Adipose tissue (tissue), 3 donors: ENCODE data around the gene MARCHF2. TPM values are rescaled to one million over a fixed set of nuclear protein-coding genes. Genes with fewer than 3 reads are reported as not detected.
"Not testable (repeated sequence)": the region's sequence is repeated elsewhere in the genome, so short reads cannot be mapped to it uniquely, and the experiment has no call there.

Experiments used
- H3K27ac ChIP-seq: one replicate; pipeline ENCODE4 v1.5.1; 2013; ENCODE audit warnings: low read depth, low read length
- WGBS, 3 donors: extraction: QIAGEN DNeasy Blood & Tissue Kit; methylation state at CpG; one replicate each; pipeline ENCODE4 v1.1.7; 2013; 5-methylcytosine and 5-hydroxymethylcytosine counted together
- polyA plus RNA-seq, 3 donors: library from polyadenylated mRNA; stranded (reverse); fragments of 200-250 nt; gene quantifications; one replicate each; pipeline ENCODE4 v1.2.3, GENCODE V29; 2013
- donor health status: healthy with polysubstance abuse.
- donor health status: Bipolar disorder and iron deficiency.
- donor health status: healthy.

Gene MARCHF2, protein sequence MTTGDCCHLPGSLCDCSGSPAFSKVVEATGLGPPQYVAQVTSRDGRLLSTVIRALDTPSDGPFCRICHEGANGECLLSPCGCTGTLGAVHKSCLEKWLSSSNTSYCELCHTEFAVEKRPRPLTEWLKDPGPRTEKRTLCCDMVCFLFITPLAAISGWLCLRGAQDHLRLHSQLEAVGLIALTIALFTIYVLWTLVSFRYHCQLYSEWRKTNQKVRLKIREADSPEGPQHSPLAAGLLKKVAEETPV
- polyA plus RNA-seq = 10 to 100 TPM; 13.4 to 97.9 (median 58.4) TPM

DNA sequence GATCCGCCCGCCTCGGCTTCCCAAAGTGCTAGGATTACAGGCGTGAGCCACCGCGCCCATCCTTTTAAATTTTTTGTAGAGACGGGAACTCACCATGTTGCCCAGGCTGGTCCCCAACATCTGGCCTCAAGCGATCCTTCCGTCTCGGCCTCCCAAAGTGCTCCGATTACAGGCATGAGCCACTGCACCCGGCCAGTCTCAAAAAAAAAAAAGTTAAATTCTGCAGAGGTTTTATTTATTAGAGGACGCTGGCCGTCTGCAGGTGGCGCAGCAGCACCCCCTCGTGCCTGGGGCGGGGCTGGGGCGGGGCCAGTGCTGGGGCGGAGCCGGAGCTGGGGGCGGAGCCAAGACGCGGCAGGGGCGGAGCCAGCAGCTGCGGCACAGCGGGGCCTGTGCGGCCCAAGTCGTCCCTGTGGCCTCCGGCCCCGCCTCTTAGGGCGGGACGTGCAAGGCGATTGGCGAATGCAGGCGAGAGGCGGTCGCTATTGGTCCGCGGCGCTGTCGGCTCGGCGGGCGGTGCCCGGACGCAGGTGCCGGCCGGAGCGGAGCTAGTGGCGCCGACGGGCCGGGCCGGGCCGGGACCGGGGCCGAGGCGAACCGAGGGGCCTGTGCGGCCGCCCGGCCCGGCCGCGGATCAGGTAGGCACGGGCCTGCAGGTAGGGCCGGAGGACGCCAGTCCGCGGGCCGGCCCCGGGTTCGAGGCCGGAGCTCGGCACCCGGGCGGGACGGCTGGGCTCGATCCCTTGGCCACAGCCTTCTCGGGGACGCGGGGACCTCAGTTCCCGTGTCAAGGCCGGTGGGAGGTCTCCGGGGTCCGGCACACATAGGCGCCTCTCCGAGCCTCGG is at the start of gene MARCHF2:
Gene MARCHF2, plus strand, starts transcription at position 523 of the 846 bp plus-strand sequence. CDS start 8,536 bp downstream, outside the sequence.
- peak within 1 kb of the TSS; percentile 46 for H3K27ac ChIP-seq
- WGBS, 3 donors = 3 to 6% (median 4%) methylated on average over 70 to 88 of the region's 89 CpGs

DNA sequence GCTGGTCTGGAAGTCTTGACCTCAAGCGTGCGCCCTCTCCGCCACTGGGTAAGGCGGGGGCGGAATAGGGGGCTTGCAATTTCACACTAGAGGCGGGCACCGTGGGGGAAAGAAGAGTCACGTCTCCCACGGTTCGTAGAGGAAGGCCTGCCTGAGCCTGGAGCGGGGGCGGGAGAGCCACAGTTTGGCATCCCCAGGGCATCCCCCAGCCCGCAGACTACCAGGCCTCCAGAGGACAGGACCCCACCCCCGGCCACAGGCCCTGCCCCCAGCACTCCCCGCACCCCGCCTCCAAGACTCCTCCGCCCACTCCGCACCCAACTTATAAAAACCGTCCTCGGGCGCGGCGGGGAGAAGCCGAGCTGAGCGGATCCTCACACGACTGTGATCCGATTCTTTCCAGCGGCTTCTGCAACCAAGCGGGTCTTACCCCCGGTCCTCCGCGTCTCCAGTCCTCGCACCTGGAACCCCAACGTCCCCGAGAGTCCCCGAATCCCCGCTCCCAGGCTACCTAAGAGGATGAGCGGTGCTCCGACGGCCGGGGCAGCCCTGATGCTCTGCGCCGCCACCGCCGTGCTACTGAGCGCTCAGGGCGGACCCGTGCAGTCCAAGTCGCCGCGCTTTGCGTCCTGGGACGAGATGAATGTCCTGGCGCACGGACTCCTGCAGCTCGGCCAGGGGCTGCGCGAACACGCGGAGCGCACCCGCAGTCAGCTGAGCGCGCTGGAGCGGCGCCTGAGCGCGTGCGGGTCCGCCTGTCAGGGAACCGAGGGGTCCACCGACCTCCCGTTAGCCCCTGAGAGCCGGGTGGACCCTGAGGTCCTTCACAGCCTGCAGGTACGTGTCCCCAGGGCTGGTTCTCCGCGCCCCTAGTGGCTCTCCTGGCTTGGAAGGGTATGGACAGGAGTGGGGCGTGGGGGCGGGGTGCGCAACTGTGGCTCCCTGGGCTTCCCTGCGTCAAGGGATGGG is 49.0 kb upstream of the MARCHF2 start, which contains the start of gene ANGPTL4:
Gene ANGPTL4, plus strand, starts transcription at position 353 of the 969 bp plus-strand sequence. Its CDS starts 167 bp downstream, at position 520.
- H3K27ac ChIP-seq = peak within 1 kb of the TSS; percentile 90
- 1 to 2% (median 1%) methylated on average over 72 to 81 of the region's 81 CpGs for WGBS, 3 donors

DNA sequence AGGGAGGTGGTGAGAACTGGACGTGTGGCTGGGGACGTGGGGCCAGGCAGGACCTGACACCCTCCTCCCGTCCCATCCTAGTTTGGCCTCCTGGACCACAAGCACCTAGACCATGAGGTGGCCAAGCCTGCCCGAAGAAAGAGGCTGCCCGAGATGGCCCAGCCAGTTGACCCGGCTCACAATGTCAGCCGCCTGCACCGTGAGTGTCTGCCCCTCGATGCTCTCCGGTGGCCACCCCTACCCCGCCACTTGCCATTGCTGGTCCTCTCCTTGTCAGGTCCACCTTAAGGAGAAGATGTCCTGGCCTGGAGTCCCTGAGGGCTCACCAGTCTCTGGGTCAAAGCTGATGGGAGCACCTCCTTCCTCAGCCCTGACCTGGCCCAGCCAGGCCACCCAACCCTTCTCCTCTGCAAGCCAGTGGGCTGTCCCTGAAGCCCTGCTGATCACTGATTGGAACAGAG is 47.0 kb upstream of the MARCHF2 start:
- 80 to 90% (median 83%) methylated on average over 10 to 11 of the region's 11 CpGs for WGBS, 3 donors

DNA sequence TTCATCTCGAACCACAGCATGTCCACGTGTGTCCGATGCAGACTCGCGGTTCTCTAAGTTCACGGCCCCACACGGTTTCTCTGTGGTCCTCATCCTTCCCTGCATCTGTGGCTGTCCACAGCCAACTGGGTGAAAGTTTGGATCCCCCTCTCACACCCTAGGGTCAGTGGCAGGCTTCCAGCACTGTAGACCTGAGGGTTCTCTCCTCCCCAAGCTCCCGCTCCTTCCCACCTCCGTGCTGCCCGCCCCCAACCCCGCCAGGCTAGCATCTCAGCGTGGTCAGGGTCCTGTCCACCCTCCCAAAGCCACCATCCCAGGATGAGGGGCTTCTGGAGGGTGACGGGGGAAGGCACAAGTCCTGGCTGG is 46.2 kb upstream of the MARCHF2 start:
- 19 to 36% (median 35%) methylated on average over 13 of the region's 13 CpGs for WGBS, 3 donors

More for the DNA sequence above, 47.0 kb upstream of the MARCHF2 start:
- H3K27ac ChIP-seq = no peak overlapping the region

DNA sequence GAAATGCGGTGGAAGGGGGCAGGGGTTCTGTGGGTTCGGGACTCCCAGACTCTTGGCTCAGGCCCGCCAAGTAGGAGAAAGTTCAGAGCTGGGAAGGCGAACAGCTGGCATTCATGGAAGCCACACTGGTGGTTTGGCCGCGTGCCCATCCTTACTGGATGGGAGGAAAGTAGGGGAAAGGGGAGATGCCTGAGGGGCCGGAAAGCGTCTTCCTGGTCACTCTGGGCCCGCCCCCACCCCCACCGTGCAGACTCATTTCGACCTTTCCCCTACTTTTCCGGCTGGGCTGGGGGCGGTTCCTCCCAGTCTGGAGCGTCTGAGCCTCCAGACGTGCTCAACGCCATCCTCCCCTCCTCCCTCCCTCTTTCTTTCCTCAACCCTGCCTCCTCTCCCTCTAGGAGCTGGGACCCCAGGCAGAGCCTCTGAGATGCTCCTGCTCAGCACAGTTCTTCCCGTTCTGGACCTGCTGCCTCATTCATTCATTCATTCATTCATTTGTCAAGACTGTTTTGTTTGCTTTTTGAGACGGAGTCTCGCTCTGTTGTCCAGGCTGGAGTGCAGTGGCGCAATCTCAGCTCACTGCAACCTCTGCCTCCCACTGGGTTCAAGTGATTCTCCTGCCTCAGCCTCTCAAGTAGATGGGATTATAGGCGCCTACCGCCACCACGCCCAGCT is 45.6 kb upstream of the MARCHF2 start:
- peak overlapping the region; percentile 63 for H3K27ac ChIP-seq
- 17 to 20% (median 20%) methylated on average over 22 to 23 of the region's 23 CpGs for WGBS, 3 donors

More for the DNA sequence above, 46.2 kb upstream of the MARCHF2 start:
- H3K27ac ChIP-seq = peak overlapping the region; percentile 63

DNA sequence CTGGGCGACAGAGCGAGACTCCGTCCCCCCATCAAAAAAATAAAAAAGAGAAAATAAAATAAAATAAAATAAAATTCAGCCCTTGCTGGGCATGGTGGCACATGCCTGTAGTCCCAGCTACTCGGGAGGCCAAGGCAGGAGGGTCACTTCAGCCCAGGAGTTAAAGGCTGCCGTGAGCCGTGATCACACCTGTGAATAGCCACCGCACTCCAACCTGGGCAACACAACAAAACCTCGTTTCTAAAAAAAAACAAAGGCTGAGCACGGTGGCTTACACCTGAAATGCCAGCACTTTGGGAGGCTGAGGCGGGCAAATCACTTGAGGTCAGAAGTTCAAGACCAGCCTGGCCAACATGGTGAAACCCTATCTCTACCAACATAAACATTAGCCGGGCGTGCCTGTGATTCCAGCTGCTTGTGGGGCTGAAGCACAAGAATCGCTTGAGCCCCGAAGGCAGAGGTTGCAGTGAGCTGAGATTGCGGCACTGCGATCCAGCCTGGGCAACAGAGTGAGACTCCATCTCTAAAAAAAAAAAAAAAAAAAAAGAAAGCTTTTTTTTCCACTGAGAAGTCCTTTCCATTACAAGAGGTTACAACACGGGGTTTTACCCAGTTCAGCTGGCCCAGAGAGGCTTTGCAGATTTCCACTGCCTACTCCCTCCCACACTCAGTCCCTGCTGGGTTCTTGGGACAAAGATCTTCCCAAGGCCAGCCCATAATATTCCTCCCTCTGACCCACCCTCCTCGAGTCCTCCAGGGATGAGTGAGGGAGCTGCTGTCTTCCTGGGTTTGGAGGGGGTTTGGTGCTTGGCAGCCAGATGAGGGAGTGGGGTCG is 42.7 kb upstream of the MARCHF2 start:
- H3K27ac ChIP-seq = no peak overlapping the region
- WGBS, 3 donors = 62 to 79% (median 68%) methylated on average over 19 of the region's 19 CpGs

DNA sequence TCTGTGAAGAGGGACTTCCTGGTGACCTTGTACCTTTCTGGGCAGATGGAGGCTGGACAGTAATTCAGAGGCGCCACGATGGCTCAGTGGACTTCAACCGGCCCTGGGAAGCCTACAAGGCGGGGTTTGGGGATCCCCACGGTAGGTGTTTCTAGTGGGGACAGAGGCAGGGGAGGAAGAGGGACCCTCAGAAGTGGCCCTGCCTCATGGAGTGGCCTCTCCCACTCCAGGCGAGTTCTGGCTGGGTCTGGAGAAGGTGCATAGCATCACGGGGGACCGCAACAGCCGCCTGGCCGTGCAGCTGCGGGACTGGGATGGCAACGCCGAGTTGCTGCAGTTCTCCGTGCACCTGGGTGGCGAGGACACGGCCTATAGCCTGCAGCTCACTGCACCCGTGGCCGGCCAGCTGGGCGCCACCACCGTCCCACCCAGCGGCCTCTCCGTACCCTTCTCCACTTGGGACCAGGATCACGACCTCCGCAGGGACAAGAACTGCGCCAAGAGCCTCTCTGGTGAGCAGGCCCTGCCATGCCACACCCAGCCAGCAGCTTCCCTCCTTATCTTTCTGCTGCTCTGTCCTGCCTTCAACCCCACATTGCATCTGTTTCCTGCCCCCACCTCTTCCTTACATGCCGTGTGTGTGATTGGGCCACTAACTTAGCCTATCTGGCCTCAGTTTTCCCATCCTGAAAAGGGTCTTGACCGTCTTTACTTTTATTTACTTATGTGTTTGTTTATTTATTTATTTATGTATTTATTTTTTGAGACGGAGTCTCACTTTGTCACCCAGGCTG is 41.9 kb upstream of the MARCHF2 start:
- 65 to 82% (median 73%) methylated on average over 26 to 28 of the region's 28 CpGs for WGBS, 3 donors
- H3K27ac ChIP-seq = no peak overlapping the region

DNA sequence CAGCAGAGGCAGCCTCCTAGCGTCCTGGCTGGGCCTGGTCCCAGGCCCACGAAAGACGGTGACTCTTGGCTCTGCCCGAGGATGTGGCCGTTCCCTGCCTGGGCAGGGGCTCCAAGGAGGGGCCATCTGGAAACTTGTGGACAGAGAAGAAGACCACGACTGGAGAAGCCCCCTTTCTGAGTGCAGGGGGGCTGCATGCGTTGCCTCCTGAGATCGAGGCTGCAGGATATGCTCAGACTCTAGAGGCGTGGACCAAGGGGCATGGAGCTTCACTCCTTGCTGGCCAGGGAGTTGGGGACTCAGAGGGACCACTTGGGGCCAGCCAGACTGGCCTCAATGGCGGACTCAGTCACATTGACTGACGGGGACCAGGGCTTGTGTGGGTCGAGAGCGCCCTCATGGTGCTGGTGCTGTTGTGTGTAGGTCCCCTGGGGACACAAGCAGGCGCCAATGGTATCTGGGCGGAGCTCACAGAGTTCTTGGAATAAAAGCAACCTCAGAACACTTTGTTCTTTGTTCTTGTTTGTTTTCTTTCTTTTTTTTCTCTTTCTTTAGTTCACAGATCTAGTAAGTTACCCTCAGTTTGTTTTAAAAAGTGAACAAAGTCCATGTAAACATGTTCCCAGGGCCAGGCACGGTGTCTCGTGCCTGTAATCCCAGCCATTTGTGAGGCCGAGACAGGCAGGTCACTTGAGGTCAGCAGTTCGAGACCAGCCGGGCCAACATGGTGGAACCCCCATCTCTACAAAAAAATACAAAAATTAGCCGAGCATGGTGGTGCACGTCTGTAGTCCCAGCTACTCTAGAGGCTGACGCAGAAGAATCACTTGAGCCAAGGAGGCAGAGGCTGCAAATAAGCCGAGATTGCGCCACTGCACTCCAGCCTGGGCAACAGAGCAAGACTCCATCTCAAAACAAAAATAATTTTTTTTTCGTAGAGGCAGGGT is 39.0 kb upstream of the MARCHF2 start:
- WGBS, 3 donors = 66 to 84% (median 76%) methylated on average over 26 of the region's 26 CpGs
- H3K27ac ChIP-seq = no peak overlapping the region

DNA sequence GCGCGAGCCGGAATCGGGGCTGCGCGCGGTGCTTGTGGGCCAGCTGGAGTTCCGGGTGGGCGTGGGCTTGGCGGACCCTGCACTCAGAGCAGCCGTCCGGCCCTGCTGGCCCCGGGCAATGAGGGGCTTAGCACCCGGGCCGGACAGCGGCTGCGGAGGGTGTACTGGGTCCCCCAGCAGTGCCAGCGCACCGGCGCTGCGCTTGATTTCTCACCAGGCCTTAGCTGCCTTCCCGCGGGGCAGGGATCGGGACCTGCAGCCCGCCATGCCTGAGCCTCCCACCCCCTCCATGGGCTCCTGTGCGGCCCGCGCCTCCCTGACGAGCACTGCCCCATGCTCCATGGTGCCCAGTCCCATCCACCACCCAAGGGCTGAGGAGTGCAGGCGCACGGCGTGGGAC is 37.3 kb upstream of the MARCHF2 start:
- H3K27ac ChIP-seq = not testable (repeated sequence)
- WGBS, 3 donors = 98% methylated on average over 27 to 32 of the region's 32 CpGs

DNA sequence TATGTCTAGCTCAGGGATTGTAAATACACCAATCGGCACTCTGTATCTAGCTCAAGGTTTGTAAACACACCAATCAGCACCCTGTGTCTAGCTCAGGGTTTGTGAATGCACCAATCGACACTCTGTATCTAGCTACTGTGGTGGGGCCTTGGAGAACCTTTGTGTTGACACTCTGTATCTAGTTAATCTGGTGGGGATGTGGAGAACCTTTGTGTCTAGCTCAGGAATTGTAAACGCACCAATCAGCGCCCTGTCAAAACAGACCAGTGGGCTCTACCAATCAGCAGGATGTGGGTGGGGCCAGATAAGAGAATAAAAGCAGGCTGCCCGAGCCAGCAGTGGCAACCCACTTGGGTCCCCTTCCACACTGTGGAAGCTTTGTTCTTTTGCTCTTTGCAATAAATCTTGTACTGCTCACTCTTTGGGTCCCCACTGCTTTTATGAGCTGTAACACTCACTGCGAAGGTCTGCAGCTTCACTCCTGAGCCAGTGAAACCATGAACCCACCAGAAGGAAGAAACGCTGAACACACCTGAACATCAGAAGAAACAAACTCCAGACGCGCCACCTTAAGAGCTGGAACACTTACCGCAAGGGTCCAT is 36.6 kb upstream of the MARCHF2 start:
- WGBS, 3 donors = 78 to 94% (median 94%) methylated on average over 9 to 10 of the region's 10 CpGs
- not testable (repeated sequence) for H3K27ac ChIP-seq

DNA sequence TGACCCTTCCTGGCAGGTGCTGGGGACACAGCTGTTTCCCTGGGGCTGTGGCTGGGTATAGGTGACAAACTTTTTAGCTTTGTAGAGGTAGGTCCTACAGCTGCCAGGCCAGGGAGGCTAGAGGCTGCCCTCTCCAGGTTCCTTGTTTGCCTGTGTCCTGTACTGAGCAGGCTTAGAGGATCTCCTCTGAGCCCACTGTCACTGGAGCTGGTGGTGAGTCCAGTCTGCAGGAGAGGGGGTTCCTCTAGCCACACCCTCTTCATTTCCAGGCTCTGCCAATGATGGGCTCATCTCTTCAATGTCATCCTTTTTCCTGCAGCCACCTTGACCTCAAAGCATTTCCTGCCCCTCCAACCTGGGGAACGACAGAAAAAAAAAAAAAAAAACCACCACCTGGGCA is 35.5 kb upstream of the MARCHF2 start:
- H3K27ac ChIP-seq = no peak overlapping the region
- 25 to 50% (median 33%) methylated on average over 1 of the region's 1 CpG for WGBS, 3 donors

DNA sequence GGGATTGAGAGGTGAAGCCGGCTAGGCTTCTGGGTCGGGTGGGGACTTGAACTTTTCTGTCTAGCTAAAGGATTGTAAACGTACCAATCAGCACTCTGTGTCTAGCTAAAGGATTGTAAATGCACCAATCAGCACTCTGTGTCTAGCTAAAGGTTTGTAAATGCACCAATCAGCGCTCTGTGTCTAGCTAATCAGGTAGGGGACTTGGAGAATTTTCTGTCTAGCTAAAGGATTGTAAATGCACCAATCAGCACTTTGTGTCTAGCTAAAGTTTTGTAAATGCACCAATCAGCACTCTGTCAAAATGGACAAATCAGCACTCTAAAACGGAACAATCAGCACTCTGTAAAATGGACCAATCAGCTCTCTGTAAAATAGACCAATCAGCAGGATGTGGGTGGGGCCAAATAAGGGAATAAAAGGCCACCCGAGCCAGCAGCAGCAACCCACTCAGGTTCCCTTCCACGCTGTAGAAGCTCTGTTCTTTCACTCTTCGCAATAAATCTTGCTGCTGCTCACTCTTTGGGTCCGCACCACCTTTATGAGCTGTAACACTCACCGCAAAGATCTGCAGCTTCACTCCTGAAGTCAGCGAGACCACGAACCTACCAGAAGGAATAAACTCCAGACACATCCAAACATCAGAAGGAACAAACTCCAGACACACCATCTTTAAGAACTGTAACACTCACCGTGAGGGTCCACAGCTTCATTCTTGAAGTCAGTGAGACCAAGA is 33.8 kb upstream of the MARCHF2 start:
- WGBS, 3 donors = 94 to 97% (median 94%) methylated on average over 13 of the region's 13 CpGs
- not testable (repeated sequence) for H3K27ac ChIP-seq

DNA sequence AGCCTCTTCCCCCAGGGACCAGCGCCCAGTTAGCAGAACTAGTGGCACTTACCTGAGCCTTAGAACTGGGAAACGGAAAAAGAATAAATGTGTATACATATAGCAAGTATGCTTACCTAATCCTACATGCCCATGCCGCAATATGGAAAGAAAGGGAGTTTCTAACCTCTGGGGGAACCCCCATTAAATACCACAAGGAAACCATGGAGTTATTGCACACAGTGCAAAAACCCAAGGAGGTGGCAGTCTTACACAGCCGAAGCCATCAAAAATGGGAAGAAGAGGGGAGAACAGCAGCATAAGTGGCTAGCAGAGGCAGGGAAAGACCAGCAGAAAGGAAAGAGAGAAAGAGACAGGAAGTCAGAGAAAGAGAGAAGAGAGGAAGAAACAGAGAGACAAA is 28.5 kb upstream of the MARCHF2 start:
- not testable (repeated sequence) for H3K27ac ChIP-seq
- WGBS, 3 donors = 51 to 95% (median 76%) methylated on average over 4 of the region's 4 CpGs

DNA sequence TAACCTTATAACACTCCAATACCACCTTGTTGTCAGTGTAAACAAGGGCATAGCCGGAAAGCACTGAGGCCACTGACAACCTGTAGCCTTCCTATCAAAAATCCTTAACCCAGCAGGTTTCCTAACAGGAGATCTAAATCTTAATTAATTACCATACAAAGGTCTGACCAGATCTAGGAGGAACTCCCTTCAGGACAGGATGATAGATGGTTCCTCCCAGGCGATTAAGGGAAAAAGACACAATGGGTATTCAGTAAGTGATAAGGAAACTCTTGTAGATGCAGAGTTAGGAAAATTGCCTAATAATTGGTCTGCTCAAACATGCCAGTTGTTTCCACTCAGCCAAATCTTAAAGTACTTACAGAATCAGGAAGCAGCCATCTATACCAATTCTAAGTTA is 28.0 kb upstream of the MARCHF2 start:
- H3K27ac ChIP-seq = not testable (repeated sequence)
- 38 to 54% (median 54%) methylated on average over 2 of the region's 2 CpGs for WGBS, 3 donors
